ENCODE results near the gene OGFOD2. TPM values are rescaled to one million over a fixed set of nuclear protein-coding genes. Genes with fewer than 3 reads are reported as not detected.

The OGFOD2 gene
- total and polyA plus RNA-seq, 9 of the 15 experiments (the other 6 are each of a cell fraction or from before 2014, with no cell fraction given): 1.4 to 111 (median 18.5) TPM

DNA sequence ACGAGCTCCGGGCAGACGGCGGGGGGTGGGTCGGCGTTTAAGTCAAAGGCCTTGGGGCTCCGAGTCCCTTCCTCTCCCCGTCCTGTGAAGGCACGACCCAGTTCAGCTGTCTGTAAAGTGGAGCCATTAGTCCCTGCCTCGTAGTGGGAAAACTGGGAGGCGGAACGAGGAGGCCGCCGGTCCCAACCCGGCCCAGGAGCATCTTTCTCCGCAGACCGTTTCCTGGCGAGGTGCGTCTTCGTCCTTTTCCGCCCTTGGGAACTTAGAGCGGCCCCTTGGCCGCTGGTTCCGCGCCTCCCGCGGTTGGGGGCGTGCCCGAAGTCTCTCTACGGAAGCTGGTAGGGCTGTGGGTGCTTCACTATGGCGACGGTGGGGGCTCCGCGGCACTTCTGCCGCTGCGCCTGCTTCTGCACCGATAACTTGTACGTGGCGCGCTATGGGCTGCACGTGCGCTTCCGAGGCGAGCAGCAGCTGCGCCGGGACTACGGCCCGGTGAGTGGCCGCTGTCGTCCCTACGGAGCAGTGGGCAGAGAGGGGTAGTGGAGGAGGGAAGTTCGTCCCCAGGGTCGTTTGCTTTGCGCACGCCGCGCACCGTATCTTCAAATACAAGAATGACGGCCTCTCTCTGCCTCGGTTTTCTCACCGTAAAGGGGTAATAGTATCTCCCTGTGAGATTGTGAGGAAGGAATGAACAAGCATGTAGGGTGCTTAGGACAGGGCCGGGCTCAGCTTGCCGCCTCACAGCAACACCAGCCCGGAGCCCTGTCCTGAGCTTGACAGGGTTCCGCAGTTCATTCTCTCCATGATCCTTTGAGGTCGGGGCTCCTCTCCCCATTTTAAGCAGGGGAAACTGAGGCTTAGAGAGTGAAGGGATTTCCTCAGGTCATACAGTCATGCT, at the start of gene OGFOD2 (continued):
- TF ChIP-seq, protein P1, sequence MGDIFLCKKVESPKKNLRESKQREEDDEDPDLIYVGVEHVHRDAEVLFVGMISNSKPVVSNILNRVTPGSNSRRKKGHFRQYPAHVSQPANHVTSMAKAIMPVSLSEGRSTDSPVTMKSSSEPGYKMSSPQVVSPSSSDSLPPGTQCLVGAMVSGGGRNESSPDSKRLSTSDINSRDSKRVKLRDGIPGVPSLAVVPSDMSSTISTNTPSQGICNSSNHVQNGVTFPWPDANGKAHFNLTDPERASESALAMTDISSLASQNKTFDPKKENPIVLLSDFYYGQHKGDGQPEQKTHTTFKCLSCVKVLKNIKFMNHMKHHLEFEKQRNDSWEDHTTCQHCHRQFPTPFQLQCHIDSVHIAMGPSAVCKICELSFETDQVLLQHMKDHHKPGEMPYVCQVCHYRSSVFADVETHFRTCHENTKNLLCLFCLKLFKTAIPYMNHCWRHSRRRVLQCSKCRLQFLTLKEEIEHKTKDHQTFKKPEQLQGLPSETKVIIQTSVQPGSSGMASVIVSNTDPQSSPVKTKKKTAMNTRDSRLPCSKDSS (IDR thresholded peaks at IDR 0.05; ENCODE audit: low read depth, partially characterized antibody): no peak
- TF ChIP-seq EP400 (IDR thresholded peaks at IDR 0.05) (peak; percentile 85), ADNP (tag; IDR thresholded peaks at IDR 0.05) (no peak), IRF2 (CRISPR knock-in tag; IDR thresholded peaks at IDR 0.05) (no peak), MTF1 (CRISPR knock-in tag; IDR thresholded peaks at IDR 0.05; ENCODE audit: borderline replicate concordance) (no peak), CHCHD3 (CRISPR knock-in tag; IDR thresholded peaks at IDR 0.05) (no peak), ETS2 (tag; IDR thresholded peaks at IDR 0.05; ENCODE audit: borderline replicate concordance, poor library complexity, severe bottlenecking) (no peak), RBBP5 (IDR thresholded peaks at IDR 0.05; ENCODE audit: borderline replicate concordance, insufficient read depth, low read length, poor library complexity, severe bottlenecking) (peak; percentile 88)
- TF ChIP-seq, protein P2, sequence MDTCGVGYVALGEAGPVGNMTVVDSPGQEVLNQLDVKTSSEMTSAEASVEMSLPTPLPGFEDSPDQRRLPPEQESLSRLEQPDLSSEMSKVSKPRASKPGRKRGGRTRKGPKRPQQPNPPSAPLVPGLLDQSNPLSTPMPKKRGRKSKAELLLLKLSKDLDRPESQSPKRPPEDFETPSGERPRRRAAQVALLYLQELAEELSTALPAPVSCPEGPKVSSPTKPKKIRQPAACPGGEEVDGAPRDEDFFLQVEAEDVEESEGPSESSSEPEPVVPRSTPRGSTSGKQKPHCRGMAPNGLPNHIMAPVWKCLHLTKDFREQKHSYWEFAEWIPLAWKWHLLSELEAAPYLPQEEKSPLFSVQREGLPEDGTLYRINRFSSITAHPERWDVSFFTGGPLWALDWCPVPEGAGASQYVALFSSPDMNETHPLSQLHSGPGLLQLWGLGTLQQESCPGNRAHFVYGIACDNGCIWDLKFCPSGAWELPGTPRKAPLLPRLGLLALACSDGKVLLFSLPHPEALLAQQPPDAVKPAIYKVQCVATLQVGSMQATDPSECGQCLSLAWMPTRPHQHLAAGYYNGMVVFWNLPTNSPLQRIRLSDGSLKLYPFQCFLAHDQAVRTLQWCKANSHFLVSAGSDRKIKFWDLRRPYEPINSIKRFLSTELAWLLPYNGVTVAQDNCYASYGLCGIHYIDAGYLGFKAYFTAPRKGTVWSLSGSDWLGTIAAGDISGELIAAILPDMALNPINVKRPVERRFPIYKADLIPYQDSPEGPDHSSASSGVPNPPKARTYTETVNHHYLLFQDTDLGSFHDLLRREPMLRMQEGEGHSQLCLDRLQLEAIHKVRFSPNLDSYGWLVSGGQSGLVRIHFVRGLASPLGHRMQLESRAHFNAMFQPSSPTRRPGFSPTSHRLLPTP (IDR thresholded peaks at IDR 0.05; ENCODE audit: borderline replicate concordance, extremely low read depth, insufficient read length): no peak
- TF ChIP-seq, protein P3, sequence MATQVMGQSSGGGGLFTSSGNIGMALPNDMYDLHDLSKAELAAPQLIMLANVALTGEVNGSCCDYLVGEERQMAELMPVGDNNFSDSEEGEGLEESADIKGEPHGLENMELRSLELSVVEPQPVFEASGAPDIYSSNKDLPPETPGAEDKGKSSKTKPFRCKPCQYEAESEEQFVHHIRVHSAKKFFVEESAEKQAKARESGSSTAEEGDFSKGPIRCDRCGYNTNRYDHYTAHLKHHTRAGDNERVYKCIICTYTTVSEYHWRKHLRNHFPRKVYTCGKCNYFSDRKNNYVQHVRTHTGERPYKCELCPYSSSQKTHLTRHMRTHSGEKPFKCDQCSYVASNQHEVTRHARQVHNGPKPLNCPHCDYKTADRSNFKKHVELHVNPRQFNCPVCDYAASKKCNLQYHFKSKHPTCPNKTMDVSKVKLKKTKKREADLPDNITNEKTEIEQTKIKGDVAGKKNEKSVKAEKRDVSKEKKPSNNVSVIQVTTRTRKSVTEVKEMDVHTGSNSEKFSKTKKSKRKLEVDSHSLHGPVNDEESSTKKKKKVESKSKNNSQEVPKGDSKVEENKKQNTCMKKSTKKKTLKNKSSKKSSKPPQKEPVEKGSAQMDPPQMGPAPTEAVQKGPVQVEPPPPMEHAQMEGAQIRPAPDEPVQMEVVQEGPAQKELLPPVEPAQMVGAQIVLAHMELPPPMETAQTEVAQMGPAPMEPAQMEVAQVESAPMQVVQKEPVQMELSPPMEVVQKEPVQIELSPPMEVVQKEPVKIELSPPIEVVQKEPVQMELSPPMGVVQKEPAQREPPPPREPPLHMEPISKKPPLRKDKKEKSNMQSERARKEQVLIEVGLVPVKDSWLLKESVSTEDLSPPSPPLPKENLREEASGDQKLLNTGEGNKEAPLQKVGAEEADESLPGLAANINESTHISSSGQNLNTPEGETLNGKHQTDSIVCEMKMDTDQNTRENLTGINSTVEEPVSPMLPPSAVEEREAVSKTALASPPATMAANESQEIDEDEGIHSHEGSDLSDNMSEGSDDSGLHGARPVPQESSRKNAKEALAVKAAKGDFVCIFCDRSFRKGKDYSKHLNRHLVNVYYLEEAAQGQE (IDR thresholded peaks at IDR 0.05; ENCODE audit: borderline replicate concordance): no peak
- TF ChIP-seq, protein P3 (CRISPR knock-in tag; IDR thresholded peaks at IDR 0.05; ENCODE audit: low read depth): 0 out of 2 replicates have a peak, but pooled peaks have one; percentile 34

Measured in K562 (cell line).